ENCODE results near the gene CNTN1. TPM values are rescaled to one million over a fixed set of nuclear protein-coding genes. Genes with fewer than 3 reads are reported as not detected.

The CNTN1 gene
- total RNA-seq, 1 experiment from 2014 or later: not detected

- intact Hi-C loops (cut with micrococcal nuclease): no loop called here
- CTCF ChIA-PET: no interaction called here
- H3K4me1 Mint-ChIP-seq (ENCODE audit: insufficient read depth, unreplicated experiment): peaks cover 13% of the 10 kb centered on the region
- no peaks in the 10 kb centered on the region for H3K36me3 Mint-ChIP-seq (ENCODE audit: insufficient read depth, unreplicated experiment)
- TF ChIP-seq, protein P1, sequence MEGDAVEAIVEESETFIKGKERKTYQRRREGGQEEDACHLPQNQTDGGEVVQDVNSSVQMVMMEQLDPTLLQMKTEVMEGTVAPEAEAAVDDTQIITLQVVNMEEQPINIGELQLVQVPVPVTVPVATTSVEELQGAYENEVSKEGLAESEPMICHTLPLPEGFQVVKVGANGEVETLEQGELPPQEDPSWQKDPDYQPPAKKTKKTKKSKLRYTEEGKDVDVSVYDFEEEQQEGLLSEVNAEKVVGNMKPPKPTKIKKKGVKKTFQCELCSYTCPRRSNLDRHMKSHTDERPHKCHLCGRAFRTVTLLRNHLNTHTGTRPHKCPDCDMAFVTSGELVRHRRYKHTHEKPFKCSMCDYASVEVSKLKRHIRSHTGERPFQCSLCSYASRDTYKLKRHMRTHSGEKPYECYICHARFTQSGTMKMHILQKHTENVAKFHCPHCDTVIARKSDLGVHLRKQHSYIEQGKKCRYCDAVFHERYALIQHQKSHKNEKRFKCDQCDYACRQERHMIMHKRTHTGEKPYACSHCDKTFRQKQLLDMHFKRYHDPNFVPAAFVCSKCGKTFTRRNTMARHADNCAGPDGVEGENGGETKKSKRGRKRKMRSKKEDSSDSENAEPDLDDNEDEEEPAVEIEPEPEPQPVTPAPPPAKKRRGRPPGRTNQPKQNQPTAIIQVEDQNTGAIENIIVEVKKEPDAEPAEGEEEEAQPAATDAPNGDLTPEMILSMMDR (IDR thresholded peaks at IDR 0.05; ENCODE audit: unreplicated experiment): no peak
- H3K9me3 Mint-ChIP-seq (ENCODE audit: unreplicated experiment): no peaks in the 10 kb centered on the region
- no TSS peak for BruUV-seq (replicated peaks)
- H3K4me3 Mint-ChIP-seq (ENCODE audit: unreplicated experiment): no peak overlapping the region
- POLR2A ChIA-PET: no interaction called here
- H3K27me3 Mint-ChIP-seq (ENCODE audit: insufficient read depth, unreplicated experiment): peaks cover 13% of the 10 kb centered on the region
- DNase-seq (ENCODE audit: unreplicated experiment): no peak
- no peak overlapping the region for H3K27ac Mint-ChIP-seq (ENCODE audit: low read depth, unreplicated experiment)
These were observed 142.1 kb downstream of the CNTN1 start for GRCh38 chr12:40834321-40834720.

DNA sequence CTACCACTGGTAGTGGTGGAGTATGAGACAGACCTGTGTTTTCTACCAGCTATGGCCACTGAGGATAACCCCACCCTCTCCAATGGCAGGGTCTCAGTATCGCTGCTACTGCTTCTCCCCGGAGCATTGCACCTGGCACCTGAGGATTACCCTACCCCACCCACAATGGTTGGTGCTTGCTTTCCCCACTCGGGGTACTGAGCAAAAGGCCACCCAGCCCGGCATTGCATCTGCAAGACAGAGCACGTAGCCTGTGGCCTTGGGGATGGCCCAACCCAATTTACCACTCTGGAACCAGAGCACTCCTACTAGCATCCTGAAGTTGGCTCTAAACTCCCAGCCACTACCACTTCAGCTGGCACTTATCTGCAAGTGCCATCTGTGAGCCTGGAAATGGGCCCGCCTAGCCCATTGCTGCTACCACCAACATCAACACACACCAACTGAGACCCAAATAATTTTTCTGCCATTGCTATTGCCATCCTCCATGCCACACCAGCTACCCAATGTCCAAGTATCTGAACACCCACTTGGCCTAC, 145.7 kb downstream of the CNTN1 start:
- BruUV-seq (replicated peaks): no TSS peak

DNA sequence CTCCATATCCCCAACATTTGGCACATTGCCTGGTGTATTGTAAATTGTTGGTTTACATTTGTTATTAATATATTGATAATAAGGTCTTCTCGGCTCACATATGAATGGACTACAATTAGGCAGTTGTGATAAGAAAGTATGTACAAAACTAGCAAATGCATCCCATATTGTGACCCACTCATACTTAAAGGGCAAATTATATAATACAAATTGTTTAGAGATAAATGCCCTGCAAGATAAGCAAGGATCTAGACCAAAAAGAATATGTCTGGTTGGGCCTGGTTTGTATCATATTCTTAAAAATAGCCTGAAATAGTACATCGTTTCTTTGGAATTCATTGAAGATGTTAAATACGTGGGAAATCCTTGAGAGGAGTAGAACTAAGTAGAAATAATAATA, 151.3 kb downstream of the CNTN1 start:
- POLR2A ChIA-PET: no interaction called here
- no peak overlapping the region for H3K27ac Mint-ChIP-seq (ENCODE audit: low read depth, unreplicated experiment)

More for the DNA sequence above, 145.7 kb downstream of the CNTN1 start:
- ChIA-PET CTCF (no interaction called here), POLR2A (no interaction called here)
- intact Hi-C loops (cut with micrococcal nuclease): no loop called here
- no peak for DNase-seq (ENCODE audit: unreplicated experiment)
- TF ChIP-seq, protein P1 (IDR thresholded peaks at IDR 0.05; ENCODE audit: unreplicated experiment): no peak
- no peaks in the 10 kb centered on the region for H3K9me3 Mint-ChIP-seq (ENCODE audit: unreplicated experiment)
- H3K4me3 Mint-ChIP-seq (ENCODE audit: unreplicated experiment): no peak overlapping the region
- H3K36me3 Mint-ChIP-seq (ENCODE audit: insufficient read depth, unreplicated experiment): no peaks in the 10 kb centered on the region
- H3K27ac Mint-ChIP-seq (ENCODE audit: low read depth, unreplicated experiment): no peak overlapping the region
- H3K27me3 Mint-ChIP-seq (ENCODE audit: insufficient read depth, unreplicated experiment): peaks cover 37% of the 10 kb centered on the region
- peaks cover under 1% of the 10 kb centered on the region for H3K4me1 Mint-ChIP-seq (ENCODE audit: insufficient read depth, unreplicated experiment)

GRCh38 chr12:40853221-40853620, 161.0 kb downstream of the CNTN1 start:
- no peak for DNase-seq (ENCODE audit: unreplicated experiment)
- Mint-ChIP-seq H3K4me3 (ENCODE audit: unreplicated experiment) (no peak overlapping the region), H3K4me1 (ENCODE audit: insufficient read depth, unreplicated experiment) (no peaks in the 10 kb centered on the region), H3K9me3 (ENCODE audit: unreplicated experiment) (no peaks in the 10 kb centered on the region), H3K27me3 (ENCODE audit: insufficient read depth, unreplicated experiment) (peaks cover 80% of the 10 kb centered on the region), H3K36me3 (ENCODE audit: insufficient read depth, unreplicated experiment) (no peaks in the 10 kb centered on the region), H3K27ac (ENCODE audit: low read depth, unreplicated experiment) (no peak overlapping the region)
- BruUV-seq (replicated peaks): no TSS peak
- intact Hi-C loops (cut with micrococcal nuclease): no loop called here
- POLR2A ChIA-PET: interaction anchor here (0.6 kb wide), 1 partner anchor 90 kb away, joined by 3 read pairs; no protein-coding TSS in a partner anchor
- TF ChIP-seq, protein P1 (IDR thresholded peaks at IDR 0.05; ENCODE audit: unreplicated experiment): no peak
- CTCF ChIA-PET: no interaction called here

More for the DNA sequence above, 151.3 kb downstream of the CNTN1 start:
- Mint-ChIP-seq H3K4me3 (ENCODE audit: unreplicated experiment) (no peak overlapping the region), H3K4me1 (ENCODE audit: insufficient read depth, unreplicated experiment) (no peaks in the 10 kb centered on the region), H3K9me3 (ENCODE audit: unreplicated experiment) (no peaks in the 10 kb centered on the region), H3K36me3 (ENCODE audit: insufficient read depth, unreplicated experiment) (no peaks in the 10 kb centered on the region), H3K27me3 (ENCODE audit: insufficient read depth, unreplicated experiment) (peaks cover 44% of the 10 kb centered on the region)
- no peak for DNase-seq (ENCODE audit: unreplicated experiment)
- TF ChIP-seq, protein P1 (IDR thresholded peaks at IDR 0.05; ENCODE audit: unreplicated experiment): no peak
- no TSS peak for BruUV-seq (replicated peaks)
- intact Hi-C loops (cut with micrococcal nuclease): no loop called here
- CTCF ChIA-PET: no interaction called here
